GM21515 (cell line): ENCODE measurements around the gene DCAF11.

Source experiments
- ATAC-seq: cut with Tn5 transposase; IDR thresholded peaks from one replicate; pipeline ENCODE4 v1.9.1; 2021; ENCODE audit not compliant: unreplicated experiment

DCAF11 gene

DNA sequence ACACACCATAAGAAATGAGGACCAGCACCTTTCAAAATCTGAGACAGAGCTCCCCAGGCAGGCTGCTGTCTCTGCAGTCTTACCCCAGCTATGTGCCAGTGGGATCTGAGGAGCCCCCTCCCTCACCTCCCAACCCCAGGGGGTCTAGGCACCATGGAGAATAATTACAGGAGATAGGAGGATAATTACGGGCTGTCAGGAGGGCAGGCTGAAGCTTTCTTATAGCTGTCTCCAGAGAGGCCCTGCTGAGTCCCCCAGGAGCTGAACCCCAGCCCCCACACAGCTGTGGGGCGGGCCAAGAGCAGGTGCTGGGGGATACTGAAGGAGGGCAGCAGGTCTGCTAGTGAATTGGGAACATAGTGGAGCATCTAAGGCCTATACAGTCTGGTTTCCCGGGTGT is 36.4 kb upstream of the DCAF11 start:
- ATAC-seq, result no peak

DNA sequence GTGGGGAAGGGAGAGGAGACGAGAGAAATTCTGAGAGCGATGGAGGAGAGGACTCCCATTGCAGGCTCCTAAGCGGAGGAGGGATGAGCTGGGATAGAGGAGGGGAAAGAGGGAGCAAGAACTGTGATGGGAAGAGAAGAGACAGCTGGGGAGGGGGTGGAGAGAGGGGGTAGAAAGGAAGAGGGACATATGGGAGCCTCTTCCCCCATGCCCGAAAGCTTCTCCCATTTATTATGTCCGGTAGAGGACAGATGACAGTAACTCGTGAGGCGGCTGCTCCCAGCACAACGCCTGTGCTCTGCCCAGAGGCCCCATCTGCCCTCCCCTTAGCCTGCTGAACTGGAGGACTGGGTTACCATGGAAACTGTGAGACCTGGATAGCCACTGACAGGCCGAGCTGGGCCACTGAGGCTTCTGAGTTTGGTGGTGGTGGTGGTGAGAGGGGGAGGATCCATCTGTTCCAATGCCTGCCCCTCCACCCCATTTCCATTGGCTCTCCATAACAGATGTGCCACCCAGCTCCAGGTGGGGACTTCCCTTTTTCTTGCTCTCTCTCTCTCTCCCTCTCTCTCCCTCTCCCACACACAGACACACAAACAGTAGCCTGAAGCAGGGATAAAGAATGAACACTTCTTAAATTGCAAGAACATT is 35.0 kb upstream of the DCAF11 start:
- no peak for ATAC-seq

DNA sequence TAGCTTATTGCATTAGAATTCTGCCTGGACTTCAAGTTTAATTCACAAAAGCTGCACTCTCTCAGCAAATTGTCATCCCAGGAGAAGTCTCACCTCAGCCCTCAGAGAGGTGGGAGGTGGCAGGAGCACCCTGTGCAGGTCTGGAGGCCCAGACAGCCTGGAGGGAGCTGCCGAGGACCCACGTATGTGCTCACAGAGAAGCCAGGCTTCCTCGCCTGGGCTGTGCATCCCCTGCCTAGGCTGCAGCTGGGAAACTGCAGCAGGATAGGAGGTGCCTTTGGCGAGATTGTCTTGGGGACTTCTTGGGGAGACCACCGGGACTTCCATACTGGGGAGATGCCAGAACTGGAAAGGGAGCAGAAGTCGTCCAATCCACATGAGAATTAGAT is 34.4 kb upstream of the DCAF11 start:
- ATAC-seq, result no peak

DNA sequence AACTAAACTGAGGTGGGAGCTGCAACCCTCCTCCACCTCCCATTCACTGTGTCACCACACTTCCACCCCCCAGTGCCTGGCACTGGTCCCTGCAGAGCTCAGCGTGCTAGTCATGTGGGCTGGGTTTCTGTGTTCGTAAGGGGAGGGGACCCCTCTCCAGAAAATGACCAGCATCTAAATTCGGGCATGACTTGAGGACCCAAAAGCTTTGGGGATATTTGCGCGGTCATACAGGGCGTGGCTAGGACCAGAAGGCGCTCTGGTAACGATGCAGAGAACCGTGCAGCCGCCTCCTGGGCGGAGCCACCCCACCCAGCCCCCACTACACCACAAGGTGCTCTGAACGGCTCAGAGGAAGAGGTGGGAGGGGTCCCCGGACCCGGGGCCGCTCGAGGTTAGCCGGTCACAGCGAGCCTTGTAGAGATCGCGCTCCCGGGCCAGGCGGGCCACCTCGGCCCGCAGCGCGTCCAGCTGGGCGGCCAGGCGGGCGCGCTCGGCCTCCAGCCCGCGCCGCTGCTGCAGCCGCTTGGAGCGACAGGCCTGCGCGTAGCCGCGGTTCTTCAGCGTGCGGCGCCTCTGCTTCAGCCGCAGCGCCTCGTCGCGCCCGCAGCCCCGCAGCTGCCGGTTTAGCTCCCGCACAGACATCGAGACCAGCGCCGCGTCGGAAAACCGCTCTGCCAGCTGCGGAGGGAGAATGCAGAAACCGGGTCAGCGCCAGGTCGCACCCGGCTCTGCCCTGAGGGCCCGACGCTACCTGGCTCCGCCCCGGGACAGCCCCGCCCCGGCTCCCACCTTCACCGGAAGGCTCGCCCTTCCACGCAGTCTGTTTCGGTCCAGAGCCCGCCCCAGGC is 33.5 kb upstream of the DCAF11 start:
- peak; percentile 92 for ATAC-seq

DNA sequence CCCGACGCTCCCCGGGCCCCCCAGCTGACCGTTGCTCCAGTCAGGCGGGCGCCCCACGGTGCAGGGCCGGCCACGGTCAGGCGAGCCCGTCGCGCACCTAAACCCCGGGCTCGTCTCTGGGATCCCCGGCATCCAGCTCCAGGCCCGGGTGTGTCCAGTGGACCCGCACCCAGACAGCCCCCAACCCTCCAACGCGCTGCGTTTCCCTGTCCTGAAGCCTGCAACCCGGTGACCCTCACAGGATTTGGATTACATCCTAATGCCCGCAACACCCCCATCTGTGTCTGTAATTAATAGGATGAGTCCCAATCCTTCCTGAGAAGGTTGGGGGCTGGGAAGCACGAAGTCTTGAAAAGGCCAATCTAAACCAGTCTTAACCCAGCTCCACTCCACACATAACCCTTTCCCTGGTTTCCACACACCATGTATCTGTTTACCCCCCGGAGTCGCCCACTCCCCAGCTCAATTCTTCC is 32.8 kb upstream of the DCAF11 start:
- ATAC-seq, result no peak

DNA sequence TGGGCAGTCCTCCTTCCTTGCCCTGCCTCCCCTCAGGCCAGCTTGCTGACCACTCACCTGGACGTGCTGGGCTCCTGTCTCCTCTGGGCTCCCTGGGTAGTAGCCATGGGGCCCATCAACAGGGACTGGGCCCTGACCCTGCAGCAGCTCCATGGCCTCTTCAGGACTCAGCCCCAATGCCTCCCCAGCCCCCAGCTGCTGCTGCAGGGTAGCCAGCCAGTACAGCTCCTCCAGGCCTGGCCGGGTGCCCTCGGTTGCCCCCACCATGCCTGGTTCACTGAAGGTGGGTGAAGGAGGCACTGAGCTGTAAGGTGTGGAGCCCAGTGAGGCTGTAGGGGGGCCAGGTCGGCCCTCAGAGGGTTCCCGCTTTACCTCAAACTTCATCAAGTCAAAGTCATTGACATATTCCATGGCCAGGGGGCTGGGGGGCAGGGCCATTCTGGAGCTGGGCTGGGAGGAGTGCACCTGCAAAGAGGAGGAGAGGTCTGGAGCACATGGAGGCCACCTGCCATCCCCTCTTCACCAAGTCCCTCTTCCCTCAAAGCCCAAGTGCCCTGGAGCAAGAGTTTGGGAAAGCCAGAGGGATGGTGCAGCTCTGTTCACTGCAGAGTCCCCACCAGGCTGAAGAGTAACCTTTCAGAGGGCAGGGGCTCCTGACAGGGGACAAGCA is 32.0 kb upstream of the DCAF11 start:
- ATAC-seq, result no peak

DNA sequence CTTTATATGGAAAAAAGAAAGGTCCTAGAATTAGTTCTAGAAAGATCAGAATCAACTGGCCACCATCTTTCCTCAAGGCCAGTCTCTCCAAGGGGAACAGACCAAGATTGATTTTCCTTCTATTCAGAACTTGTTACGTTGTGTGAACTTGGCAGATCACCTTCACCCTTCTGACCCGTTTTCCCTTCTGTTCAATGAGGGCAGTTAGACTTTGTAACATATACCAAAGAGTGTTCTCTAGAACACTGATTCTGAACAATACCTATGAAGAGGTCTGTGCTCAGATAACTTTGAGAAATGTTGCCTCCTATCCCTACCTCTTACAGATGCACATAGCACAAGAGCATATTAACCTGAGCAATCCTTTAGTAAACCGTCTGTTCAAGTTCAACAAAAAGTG is 31.1 kb upstream of the DCAF11 start:
- no peak for ATAC-seq

DNA sequence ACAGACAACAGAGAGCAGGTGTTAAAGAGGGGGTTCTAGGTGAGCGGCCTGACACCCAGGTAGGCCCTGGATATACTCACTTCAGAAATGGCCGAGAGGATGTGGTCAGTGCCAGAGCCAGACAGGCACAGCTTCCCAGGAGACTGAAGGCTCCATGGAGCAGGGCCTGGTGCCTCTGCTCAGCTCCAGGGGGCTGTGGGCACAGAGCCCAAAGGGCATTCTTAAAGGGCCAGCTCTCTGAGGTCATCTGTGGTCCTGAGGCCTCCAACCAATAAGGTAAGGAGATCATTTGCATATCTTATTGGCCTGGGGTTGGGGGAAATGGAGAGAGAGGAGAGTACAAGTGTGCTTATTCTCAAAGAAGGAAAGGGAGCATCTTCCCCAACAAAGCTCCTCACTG is 30.1 kb upstream of the DCAF11 start:
- no peak for ATAC-seq

DNA sequence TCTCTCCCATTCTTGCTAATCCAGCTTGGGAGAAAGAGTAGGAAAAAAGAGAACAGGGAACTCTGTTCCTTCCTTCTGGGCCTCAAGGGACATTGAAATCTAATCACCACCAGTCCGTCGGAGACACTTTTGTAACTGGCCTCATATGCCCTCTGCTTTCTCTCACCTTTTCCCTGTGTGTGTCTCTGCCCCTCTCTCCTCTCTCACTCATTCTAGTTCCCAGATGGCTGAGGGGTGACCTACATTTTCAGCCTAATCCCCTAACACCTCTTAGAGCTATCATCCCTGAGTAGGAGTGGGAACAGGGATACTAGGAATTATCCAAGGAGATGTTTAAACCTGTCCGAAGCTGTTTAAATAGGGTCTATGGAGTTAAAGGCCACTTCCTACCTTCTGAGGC is 29.4 kb upstream of the DCAF11 start:
- no peak for ATAC-seq

DNA sequence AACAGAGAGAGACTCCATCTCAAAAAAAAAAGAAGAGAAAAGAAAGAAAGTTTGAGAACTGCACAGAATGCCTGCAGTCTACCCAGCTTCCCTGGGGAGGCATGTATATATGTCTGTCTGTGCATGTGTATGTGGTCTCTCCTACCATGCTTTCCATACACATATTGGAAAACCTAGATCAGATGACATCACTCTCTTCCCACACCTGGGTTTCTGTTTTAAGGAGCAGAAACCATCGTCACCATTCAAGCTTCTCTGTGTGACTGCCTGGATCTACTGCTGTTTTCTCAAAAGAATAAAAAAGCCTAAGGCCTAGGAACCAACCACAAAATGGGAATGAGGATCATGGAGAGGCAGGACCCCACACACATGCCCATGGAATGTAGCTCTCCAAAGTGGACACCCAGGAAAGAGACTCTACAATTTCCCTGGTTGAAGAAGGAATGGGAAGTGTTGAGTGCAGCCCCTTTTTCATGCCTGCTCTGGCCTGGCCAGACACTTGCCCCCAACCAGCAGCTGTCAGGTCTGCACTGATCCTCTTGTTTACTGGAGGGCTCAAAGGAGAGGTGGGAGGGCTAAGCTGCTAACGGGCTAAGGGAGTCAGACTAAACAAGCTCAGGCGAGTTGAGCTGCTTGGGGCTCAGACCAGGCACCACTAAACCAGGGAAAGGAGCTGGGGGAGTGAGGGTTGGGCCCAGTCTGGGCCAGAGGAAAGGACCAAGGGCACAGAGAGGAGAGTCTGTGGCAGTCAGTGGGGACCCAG is 28.2 kb upstream of the DCAF11 start:
- no peak for ATAC-seq

DNA sequence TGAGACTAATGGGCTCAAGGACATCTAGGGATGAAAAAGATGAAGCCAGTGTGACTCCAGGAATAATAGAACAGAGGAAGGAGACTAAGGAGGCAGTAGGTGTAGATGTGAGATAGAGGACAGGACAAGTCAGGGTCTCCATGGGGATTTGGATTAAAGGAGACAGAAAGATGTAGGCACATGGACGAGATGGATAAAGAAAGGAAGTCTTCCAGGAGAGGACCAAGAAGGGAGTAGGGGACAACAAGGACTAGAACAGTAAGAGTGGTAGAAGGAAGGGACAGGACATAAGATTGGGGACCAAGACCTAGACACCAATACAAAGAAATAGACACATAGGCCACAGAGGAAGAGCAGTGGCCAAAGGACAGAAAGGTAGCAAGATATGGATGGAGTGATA is 27.6 kb upstream of the DCAF11 start:
- no peak for ATAC-seq

DNA sequence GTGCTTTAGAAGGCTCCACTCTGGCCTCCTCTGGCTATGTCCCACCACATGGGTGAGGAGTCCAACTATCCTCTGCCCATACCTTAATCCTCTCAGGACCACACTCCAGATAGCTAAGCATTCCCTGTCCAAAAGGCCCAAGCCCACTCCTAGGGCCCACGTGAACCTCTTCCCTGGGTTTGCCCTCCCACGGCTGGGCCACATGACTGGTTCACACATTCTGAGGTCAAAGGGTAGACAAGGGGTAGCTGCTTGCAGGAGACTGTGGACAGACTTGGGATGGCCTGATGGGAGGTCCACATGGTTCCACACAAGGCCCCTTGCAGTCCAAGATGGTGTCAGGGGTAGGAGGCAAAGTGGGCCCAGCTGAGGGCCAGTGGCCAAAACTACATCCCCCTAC is 26.5 kb upstream of the DCAF11 start:
- no peak for ATAC-seq

DNA sequence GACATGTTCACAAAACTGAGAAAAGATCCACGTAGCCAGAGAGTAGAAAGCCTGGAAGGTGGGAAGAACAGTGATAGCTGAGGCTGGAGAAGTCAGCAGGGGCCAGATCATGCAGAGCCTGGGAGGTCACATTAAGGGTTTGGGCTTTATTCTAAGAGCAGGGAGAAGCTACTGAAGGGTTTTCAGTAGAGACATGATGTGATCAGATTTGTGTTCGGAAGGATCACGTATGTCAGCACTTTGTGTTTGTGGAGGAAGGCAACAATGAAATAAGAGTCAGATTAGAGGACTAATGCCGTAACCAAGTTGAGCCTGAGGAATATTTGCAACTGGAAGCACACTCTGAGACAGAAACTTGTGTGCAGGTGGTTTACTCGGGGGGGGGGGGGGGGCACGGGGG is 24.7 kb upstream of the DCAF11 start:
- ATAC-seq, result no peak

DNA sequence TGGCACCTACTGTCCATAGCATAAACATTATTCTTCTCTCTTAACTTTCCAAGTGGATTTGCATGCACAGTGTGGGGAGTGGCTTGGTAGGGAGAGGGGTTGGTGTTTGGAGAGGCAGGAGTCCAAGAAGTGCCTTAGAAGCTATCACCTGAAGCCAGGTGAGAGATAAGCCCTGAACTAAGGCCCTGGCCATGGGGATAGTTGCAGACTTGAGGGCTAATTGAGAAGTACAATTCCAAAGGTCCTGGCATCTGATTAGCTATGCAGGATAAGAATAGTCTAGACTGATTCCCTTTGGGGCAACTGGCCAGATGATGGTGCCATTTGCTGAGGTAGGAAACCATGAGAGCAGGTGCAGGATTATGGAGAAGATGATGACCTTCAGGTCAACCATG is 22.5 kb upstream of the DCAF11 start:
- no peak for ATAC-seq

DNA sequence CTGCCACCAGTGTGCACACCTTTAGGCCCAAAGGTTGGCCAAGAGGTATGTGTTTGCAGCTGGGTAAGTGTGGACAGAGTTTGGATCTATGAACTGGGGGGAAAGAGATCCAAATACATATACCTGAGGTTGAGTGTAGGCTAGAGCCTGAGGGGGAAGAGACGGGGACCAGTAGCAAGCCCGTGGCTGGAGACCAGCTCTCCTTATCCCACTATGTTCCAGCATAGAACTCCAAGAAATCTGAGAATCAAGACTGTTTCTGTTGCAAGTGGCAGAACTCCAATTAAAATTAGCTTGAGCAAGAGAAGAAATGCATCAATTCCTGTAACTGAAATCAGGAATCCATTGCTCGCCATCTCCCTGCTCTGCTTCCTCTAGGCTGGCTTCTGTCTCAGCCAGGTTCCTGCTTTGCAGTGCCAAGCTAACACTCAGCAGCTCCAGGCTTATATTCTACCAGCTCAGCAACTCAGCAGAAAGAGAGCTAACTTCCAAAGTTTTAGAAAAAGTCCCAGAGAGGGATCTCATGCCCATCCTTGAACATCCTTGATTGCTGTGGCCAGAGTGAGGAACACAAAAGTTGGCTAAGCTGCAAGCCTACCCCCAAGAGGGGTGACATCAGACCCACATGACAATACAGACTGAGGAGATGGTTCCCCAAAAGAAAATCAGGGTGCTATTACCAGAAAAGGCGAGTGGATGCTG is 21.9 kb upstream of the DCAF11 start:
- no peak for ATAC-seq

DNA sequence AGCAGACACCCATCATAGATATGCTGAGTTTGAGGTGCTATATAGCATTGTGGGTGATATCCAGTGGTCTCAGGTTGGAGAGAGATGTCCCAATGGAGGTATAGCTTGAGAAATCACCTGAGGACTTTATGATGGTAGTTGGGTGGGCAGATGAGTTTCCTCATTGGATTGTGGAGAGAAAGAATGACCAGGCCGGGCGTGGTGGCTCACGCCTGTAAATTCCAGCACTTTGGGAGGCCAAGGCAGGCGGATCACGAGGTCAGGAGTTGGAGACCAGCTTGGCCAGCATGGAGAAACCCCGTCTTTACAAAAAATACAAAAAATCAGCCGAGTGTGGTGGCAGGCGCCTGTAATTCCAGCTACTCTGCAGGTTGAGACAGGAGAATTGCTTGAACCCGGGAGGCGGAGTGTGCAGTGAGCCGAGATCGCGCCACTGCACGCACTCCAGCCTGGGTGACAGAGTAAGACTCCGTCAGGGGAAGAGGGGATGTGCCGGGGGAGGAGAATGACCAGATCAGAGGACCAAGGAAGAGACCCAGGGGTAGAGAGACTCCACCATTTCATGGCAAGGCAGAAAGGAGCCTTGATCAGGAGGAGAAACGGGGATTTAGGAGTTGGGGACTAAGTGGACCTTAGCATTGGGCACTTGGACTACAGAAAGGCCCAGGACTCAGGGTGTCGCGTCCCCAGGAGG is 21.2 kb upstream of the DCAF11 start:
- no peak for ATAC-seq

DNA sequence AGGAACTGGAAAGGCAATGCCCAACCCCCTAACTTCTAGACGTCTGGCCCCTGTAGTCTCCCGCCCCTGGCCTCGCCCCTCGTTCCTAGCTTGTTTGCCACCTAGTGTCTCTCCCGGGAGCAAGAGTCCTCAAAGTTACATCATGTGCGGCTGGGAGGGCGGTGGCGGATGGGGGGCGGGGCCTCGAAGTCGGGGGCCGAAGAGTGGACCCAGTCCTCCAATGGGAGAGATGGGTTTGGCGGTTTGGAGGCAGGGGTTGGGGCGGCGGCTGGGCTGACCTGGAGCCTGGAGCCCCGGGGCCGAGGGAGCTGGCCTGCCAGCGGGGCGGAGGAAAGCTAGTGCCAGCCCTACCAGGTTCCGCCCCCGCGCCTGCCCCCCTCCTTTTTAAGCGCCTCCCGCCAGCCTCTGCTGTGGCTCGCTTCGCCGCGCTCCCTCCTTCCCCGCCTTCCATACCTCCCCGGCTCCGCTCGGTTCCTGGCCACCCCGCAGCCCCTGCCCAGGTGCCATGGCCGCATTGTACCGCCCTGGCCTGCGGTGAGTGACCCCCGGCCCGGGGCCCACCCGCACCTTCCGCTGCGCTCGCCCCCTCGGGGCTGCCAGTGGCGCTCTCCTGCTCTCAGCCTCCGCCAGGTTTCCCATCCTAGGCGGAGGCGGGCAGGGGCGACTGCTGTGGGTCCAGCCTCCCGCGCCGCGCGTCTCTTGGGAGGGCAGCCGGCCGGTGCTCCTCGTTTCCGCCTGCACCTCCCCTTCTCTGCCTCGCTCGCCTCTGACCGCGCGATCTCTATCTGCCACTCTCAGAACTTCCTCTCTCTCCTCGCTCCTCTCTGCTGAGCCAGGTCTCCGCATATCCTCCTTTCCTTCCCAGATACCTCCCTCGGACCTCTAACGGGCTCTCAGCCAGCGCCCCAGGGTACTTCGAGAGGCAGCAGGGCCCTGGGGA is 20.4 kb upstream of the DCAF11 start, which contains the start of gene PCK2:
Gene PCK2 (plus strand): TSS at position 411 of the 940 bp plus-strand sequence. CDS start 95 bp downstream, at position 506.
- peak; percentile 41 for ATAC-seq

DNA sequence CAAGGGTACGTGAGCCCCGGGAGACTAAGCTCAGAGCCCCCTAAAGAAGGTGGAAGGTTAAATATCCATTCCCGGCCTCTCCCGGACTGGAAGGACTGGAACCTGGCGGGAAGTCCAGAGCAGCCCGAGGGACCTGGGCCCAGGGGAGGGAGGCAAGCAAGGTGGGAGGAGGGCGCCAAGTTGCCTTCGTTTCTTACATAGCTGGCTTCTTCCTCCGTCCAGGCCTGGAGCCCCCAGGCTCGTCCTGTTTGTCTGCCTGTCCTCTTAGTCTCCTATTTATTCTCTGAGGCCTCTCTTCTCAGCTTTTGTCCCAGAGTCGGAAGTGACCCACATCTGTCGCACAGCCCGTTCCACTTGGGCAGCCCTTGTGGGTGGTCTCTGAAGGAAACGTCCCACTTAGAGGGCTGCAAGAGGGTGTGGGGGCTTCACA is 19.7 kb upstream of the DCAF11 start:
- ATAC-seq, result no peak
